SK-N-MC (cell line): ENCODE results near the gene ASB6.

ENCODE experiments used
- FOXP2 ChIP-seq: optimal IDR thresholded peaks from 2 replicates; pipeline ENCODE3; 2011; ENCODE audit warnings: mild to moderate bottlenecking, moderate library complexity; ENCODE audit not compliant: insufficient read depth; ENCODE audit errors: extremely low read length, control extremely low read depth
- POLR2AphosphoS5 ChIP-seq: IDR thresholded peaks from 2 replicates; pipeline ENCODE4 v1.6.1; 2012; ENCODE audit warnings: mild to moderate bottlenecking, low read depth, low read length, borderline replicate concordance

GRCh38 chr9:129612815-129613519 is 29.0 kb downstream of the ASB6 start:
- no peak for TF ChIP-seq POLR2AphosphoS5
- no peak for TF ChIP-seq FOXP2
